Astrocyte of the cerebellum (primary cell): ENCODE measurements around the gene HMX2.

Experiments
- DNase-seq: peaks from one replicate; pipeline ENCODE4 v3.0.0-alpha.2; 2011; ENCODE audit warnings: low read depth
- H3K4me3 ChIP-seq: 2 replicates; pipeline ENCODE4 v1.5.1; 2011; ENCODE audit warnings: mild to moderate bottlenecking, low read depth, low read length, moderate library complexity
- CTCF ChIP-seq: IDR thresholded peaks from 2 replicates; pipeline ENCODE4 v1.5.1; 2012; ENCODE audit warnings: low read length, low read depth, moderate library complexity, mild to moderate bottlenecking; ENCODE audit errors: missing control alignments
- in situ Hi-C: cut with HindIII; loops from 2 replicates; pipeline ENCODE4 v1.10.0; 2017; ENCODE audit warnings: low sequenced_read_pairs

HMX2 gene

GRCh38 chr10:123191886-123192285, 44.0 kb downstream of the HMX2 start:
- no peak for DNase-seq
- TF ChIP-seq CTCF: no peak
- no peak overlapping the region for H3K4me3 ChIP-seq
- in situ Hi-C loops: no loop called here

GRCh38 chr10:123194056-123194455, 46.1 kb downstream of the HMX2 start:
- no peak for DNase-seq
- in situ Hi-C loops: no loop called here

More at GRCh38 chr10:123194056-123194455, 46.1 kb downstream of the HMX2 start:
- no peak for TF ChIP-seq CTCF
- H3K4me3 ChIP-seq: no peak overlapping the region
